NB4 (cell line): Measurements from ENCODE around the gene TULP4.

Source experiments
- CTCF ChIP-seq: IDR thresholded peaks from one replicate; pipeline ENCODE4 v1.5.1; 2012; ENCODE audit warnings: low read depth, low read length
- MAX ChIP-seq: IDR thresholded peaks from 2 replicates; pipeline ENCODE4 v1.6.1; 2011; ENCODE audit warnings: low read depth, low read length
- MYC ChIP-seq: IDR thresholded peaks from 2 replicates; pipeline ENCODE4 v1.6.1; 2011; ENCODE audit warnings: low read depth, low read length
- POLR2A ChIP-seq: IDR thresholded peaks from 2 replicates; pipeline ENCODE4 v1.6.1; 2011; ENCODE audit warnings: mild to moderate bottlenecking; ENCODE audit not compliant: insufficient read length; ENCODE audit errors: extremely low read depth

- no peak for TF ChIP-seq CTCF
- TF ChIP-seq POLR2A: no peak
- no peak for TF ChIP-seq MAX
- TF ChIP-seq MYC: no peak
Observed at GRCh38 chr6:158264180-158264579, 48.1 kb upstream of the TULP4 start.
